GM21529 (cell line): ENCODE results near the gene DAAM2.

Source experiments
- ATAC-seq: cut with Tn5 transposase; IDR thresholded peaks from one replicate; pipeline ENCODE4 v1.9.1; 2021; ENCODE audit not compliant: unreplicated experiment

DAAM2 gene

DNA sequence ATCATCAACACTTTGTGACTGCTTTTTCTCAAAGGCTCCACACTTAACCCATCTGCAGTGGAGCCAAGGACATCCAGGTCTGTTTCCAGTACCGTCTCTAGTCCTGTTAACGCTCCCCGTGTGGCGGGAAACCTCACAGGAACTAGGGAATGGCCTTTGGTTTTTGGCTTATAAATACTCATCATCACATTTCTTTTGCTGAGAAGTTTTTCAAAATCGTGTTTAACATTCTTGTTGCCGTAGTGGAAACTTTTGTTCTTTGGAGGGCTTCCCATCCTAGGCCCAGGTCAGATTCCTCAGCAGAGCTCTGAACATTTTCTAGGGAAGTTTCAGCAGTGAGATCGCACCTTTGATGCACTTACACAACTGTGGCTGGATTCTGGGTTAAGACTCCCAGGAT lies 24.6 kb downstream of the DAAM2 start:
- no peak for ATAC-seq

DNA sequence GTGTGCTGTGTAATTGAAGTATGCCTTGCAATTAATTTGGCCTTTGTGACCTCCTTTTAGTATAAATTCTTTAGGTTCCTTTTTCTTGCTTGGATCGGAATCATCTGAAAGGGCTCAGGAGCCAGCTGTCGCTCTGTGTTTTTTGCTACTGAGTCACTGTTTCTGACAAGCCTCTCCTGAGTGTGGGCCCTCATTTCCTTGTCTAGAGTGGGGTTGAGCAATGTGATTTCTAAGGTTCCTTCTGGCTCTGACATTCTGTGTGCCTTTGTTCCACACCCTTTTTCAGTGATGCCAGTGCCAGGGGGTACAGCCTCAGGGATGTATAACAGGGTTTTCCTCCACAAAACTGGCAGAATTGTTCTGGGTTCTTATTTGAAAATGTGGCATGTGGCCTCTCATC lies 26.5 kb downstream of the DAAM2 start:
- ATAC-seq, result no peak

DNA sequence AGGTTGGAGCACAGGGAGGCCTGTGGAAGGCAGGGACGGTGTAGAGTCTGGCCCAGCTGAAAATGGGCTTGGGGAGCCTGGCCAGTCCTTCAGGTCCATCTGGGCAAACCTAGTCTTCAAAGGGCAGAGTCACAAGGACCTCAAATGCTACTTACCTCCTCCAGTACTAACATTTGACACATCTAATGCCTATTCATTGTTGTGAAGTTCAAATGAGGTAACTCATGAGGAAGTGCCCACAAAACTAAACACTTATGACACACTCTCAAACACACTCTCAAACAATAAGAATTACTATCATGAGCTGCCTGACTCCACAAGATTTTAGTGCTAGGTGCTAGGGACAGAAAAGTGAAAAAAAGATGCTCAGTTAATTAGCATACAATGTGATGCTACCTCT lies 27.1 kb downstream of the DAAM2 start:
- ATAC-seq, result no peak

DNA sequence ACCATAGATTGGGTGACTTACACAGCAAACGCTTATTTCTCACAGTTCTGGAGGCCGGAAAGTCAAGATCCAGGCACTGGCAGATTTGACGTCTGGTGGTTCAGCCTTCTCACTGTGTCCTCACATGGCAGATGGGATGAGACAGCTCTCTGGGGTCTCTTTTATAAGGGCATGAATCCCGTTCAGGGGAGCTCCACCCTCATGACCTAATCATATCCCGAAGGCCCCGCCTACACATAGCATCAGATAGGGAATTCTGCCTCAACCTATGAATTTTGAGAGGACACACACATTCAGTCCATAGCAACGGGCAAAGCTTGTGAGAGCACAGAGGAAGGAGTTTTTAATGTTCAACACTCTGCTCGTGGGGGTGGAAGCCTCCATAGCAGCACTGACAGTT lies 27.5 kb downstream of the DAAM2 start:
- no peak for ATAC-seq

DNA sequence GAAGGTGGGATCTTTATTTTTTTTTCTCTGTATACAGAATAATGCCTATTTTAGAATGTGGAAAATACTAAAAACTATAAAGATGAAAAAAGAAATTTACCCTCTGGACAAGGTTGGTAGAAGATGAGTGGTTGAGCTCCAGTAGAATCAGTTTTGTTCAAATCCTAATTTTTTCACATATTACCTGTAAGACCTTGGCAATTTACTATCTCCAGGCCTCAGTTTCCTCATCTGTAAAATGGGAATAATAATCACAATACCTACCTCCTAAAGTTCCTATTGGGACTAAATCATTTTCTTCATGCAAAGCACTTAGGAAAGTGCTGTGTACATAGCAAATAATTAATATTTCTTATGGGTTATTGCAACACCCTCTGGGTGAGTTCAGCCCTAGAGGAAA lies 28.4 kb downstream of the DAAM2 start:
- ATAC-seq, result no peak

DNA sequence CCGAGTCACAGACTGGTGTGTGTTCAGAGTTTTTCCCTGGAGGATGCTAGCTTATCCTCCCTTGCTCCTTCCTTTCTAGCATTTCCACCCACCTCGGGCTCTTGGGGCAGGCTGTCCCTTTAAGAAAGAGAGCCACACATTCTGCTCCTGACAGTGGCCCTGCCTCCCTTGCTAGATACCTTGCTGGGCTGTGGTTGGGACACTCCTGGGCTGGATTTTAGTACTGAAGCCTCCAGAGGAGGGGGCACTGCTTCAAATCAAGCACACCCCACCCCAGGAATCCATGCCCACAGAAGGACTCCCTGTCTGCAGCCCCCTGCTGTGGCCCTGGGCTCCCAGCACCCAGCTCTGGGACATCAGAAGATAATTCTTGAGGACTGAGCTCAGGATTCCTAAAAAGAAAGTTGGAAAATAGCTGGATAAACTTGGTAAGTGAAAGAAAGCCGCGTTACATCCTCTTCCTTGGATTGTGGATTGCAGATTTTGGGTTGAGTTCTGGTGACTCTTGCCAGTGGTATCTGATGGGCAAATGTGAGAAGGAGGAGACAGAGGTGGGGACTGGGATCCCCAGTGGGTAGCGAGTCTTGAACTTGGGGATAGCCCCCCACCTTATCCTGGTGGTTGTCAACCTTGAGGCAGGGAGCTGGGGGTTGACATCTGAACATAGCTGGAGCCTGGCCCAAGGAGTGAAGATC lies 29.0 kb downstream of the DAAM2 start:
- ATAC-seq, result no peak

DNA sequence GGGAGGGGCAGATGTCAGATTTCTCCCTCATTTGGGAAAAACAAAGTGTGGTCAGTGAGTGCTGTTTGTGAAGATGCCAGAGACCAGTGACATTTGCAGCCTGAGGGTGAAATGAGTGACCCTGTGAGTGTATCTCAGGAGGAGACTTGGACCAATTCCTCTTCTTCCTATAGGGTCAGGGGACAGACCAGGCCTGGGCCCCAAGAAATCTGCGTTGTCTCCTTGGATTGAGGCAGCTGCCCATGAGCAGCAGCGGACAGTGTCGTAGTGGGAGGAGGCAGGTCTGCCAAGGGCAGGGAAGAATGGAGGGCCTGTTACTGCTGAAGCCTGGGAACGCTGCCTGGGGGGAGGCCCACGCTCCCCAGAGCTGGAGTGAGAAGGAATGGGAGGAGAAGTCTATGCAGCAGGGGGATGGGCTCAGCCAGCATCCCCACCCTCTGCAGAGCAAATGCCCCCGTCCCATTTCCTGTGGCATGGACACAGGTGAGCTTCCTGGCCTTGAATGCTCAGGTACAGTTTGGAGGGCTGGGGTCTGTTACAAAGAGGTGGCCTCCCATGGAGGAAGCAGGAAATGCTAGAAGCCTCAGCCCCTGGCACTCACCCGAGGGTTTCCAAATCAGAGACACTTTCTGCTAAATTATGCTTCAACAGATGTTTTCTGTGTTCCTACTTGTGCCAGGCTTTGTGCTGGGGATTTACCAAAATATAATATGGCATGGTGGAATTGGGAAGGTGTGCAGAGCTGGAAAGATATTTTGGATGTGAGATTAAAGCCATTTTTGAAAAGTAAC lies 29.8 kb downstream of the DAAM2 start:
- no peak for ATAC-seq

DNA sequence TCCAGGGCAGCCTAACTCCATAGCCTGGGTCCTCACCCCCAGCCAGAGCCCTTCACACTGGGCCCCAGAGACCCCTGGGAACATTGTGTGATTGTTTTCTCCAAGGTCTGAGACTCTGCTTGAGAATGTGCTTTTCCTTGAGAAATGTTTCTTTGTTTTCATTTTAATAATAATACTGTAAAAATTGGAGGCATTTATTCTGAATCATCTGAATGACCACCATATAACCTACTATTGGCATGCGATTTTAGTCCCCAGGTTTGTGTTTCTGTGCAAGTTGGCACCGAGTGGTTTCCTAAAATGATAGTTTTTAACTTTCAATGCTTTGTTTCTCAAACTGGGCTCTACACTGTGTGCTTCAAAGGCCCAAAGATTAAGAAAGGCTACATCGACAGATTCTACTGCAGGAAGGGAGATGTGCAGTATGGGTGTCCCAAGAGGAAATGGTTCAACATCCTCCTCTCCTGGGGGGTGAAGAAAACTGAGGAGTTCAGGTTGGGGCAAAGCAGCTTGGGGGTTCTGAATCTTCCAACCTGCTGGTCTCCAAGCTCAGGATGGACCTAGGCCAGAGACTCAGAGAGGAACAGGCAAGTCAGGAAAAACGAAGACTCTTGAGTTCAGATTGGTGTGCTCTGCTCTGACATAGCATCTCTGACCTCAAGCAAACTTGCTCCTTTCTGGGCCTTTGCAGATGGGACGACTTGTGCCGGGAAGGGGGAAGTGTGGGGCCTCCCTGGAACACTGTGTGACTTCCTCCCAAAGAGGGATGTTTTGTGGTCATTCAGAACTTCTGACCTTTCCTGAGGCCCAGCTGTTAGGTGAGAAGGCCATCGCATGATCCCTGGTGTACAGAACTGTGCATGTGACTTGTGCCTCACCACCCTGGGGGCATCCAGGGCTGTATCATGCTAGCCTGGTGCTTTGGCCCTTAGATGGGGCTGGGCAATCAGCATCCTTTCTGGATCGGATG lies 31.0 kb downstream of the DAAM2 start:
- ATAC-seq, result no peak

DNA sequence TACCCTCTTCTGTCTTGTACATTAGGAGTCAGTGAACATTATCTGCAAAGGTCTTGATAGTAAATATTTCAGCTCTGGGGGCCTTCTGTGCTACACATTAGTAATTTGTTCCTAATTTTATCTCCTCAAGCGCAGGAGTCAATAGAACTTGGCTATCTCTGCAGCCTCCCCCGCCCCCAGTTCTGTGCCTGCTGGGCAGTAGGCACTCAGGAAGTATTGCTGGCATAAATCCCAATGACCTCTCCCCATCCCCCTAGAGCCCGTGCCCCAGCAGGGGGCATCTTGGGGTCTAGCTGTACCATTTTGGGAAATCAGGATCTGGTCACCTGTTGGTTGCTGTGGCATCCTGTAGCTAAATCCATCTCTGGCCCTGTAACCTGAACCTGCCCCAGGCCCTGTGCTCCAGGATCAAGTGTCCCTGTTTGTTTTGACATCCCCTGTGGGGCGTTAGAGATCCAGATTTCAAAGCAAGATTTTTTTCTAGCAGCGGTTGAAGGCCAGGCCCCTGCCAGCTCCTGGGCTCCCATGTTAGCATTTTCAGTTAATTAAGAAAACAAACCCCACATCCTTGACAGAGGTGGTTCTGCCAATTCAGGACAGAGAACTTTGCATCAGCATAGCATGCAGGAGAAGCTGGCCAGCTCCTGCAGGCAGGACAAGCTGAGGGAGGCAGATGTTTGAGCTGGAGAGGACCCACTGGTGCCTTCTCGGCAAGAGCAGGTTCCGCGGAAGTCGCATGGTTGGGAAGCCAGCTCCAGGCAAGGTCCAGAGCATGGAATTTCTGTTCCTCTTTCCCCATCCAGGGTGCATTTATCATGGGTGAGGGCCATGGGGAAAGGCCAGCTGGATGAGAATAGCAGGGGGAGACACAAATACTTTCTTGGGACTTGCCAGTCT lies 32.1 kb downstream of the DAAM2 start:
- ATAC-seq, result no peak

DNA sequence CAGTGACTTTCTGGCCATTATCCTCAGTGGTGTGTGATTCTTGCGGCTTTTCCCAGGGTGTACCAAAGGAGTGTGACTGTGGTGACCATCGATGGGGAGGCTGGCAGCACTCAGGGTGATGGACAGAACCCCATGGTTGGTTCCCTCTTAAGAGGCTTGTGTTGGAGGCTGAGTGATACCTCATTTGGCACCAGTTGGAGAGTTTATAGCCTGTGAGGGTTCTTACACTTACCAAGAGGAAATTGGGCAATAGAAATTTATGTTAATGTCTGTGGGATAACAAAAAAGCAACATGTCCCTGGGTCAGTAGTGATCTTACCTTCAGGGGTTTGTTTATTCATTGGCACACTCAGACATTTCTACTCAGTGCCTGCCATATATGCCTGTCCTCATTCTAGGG lies 37.2 kb downstream of the DAAM2 start:
- no peak for ATAC-seq

DNA sequence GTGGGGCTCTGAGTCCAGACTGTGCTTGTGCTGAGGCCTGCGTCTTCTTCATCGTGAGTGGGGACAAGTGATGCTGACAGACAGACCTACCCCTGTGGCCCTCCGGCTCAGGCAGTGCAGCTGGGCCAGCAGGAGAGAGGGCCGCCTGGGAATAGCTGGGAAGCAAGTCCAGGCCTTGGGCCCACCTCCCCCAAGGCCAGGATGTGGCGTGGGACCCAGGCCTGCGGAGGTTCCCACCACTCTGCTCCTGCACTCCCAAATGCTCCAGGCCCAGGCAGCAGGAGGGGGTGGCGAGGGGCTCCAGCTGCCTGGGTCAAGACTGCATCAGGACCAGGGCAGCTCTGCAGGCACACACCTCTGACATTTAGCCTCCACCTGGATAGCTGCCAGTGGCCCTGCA lies 38.3 kb downstream of the DAAM2 start:
- no peak for ATAC-seq

DNA sequence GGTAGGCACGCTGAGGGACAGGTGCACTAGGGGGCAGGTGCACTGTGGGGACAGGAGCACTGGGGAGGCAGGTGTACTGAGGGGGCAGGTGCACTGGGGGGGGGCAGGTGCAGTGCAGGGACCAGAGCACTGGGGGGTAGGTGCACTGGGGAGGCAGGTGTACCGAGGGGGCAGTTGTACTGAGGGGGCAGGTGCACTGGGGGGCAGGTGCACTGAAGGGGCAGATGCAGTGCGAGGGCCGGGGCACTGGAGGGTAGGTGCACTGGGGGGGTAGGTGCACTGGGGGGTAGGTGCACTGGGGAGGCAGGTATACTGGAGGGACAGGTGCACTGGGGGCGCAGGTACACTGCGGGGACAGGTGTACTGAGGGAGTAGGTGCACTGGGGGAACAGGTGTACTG lies 39.5 kb downstream of the DAAM2 start:
- no peak for ATAC-seq

DNA sequence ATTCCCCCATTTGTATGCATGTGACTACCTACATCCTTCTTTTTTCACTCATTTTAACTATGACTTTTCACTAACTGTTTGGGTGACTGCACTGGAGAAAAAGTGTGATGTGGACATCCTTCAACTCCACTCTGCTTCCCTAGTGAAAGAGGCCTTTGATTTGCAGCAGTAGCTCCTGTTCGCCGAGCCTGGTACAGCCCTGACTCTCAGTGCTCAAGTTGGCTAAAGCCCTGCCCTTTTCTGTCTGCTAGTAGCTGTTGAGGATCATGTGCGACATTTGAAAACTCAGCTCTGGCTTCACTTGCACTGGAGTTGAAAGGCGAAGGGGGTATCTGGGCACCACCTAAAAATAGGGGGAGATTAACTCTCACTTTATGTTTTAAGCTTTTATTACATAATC lies 42.1 kb downstream of the DAAM2 start:
- no peak for ATAC-seq

DNA sequence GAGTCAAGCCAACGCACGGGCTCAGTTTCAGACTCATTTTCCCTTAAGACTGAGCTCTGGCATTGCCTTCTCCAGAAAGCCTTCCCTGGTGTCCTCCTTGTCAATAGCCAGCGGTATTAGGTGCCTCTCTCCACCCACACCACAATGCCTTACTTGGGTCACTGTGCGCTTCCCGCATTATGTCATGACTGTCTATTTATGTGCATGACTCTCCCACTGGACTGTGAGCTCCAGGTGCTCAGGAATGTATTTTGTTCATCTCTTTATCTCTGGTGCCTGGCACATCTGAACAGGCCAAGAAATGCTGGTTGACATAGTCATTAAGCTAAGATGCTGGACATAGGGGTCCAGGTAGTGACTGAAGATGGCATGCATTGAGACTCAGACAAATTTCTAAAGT lies 42.7 kb downstream of the DAAM2 start:
- ATAC-seq, result no peak

DNA sequence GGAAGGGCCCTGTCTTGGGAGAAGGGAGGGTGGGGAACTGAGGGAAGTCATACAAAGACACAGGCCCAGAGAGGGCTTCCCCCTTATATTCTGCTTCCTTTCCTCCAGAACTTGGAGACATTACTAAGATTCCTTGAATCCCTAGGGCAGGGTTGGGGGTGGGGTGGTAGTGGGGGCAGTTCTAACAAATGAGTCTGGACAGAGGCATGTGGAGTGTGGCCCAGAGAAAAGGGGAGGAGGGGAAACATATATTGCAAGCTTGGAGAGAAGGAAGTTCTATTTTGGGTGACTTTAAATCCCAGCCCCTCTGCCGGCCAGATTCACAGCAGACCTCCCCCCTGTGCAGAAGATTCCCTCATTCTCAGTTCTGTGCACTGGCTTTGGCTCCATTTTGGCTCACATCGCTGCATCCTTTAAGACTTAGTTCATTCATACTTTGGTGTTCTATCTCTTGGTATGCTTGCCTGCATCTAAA lies 43.7 kb downstream of the DAAM2 start:
- ATAC-seq, result no peak

DNA sequence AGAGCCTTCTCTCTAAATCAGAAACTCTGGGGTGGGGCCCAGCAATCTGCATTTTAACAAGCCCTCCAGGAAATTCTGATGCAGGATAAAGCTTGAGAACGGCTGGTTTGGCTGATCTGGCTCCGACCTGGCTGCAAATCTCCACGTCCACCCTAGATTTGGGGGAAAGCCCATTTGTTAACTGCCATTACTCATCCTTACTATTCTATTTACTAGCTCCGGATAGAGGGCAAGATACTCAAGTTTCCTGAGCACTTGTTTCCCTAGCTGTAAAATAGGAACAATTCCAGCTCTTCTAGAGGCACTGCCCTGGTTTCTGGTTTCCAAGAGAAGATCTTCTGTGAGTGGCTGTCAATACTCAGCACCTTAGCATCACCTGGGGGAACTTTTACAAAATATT lies 44.4 kb downstream of the DAAM2 start:
- no peak for ATAC-seq

DNA sequence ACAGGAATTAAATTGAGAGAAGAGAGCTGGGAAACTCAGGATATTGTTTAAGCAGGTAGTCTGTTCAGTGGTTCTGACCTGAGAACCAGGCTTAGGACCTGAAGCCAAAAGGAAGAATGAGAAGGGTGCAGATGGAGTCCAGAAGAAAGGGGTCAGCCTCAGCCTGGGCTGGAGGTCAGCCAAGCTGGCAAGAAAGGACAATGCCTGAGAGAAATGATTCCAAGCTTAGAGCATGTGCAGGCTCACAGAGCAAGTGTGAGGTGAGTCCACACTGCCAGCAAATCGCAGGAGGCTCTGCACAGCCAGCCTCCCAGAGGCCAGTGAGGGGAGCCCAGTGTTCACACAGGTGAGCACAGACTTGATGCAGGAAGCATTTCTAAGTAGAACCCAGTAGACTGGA lies 47.3 kb downstream of the DAAM2 start:
- no peak for ATAC-seq

DNA sequence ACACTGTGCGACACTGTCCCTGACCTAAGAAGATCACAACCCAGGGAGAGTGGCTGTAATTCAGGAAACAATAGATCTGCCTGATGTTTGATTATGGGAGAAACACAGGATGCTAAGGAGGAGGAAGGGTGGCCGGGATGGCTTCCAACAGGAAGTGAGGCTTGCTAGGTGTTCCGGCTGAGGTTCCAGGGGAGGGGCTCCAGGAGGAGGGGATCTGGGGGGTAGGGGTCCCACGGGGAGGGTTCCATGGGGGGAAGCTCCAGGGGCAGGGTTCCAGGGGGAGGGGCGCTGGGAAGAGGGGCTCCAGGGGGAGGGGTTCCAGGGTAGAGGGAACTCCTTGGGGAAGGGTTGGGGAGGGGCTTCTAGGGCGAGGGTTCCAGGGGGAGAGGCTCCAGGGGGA lies 48.6 kb downstream of the DAAM2 start:
- no peak for ATAC-seq

DNA sequence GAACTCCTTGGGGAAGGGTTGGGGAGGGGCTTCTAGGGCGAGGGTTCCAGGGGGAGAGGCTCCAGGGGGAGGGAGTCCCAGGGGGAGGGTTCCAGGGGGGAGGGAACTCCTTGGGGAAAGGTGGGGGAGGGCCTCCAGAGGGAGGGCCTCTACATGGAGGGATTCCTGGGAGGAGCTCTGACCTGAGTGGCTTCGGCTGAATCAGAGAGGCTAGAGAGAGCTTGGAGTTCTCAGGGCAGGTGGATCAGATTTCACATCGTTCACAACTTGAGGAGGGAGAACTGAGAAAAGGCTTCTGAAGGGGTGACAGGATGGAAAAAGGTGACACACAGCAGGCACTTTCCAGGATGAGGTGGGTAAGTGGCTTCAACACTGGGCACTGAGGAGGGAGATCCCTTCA lies 49.1 kb downstream of the DAAM2 start:
- no peak for ATAC-seq

DNA sequence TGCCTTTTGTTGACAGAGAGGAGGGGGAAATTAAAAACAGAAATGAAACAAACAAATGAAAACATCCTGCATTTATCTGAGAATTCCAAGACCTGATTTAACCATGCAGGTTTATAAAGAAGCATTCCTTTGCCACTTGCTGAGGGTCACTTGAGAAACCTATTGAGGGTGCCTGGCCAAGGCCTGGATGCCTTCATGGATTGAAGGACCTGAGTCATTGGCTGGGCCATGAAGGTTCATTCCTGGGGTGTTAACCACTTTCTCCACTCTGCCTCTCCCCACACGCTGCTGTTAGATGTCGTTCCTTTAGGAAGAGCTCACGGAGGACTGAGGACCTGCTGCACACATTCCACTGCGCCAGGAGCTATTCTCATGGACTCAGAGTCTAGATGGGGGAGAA lies 49.7 kb downstream of the DAAM2 start:
- no peak for ATAC-seq
